GM08714 (cell line): ENCODE results near the gene ACAD9.
"Not testable (repeated sequence)": the region's sequence is repeated elsewhere in the genome, so short reads cannot be mapped to it uniquely, and the experiment has no call there.

Source experiments
- H3K4me3 ChIP-seq: fragments of 200-500 bp; sonication (Bioruptor generic); 2 replicates; pipeline ENCODE4 v1.5.1; 2014; ENCODE audit warnings: mild to moderate bottlenecking, low read length, inconsistent platforms
- ZNF274 ChIP-seq: IDR thresholded peaks from 2 replicates; pipeline ENCODE4 v1.6.1; 2012; ENCODE audit warnings: mild to moderate bottlenecking, low read depth, low read length

The ACAD9 gene

DNA sequence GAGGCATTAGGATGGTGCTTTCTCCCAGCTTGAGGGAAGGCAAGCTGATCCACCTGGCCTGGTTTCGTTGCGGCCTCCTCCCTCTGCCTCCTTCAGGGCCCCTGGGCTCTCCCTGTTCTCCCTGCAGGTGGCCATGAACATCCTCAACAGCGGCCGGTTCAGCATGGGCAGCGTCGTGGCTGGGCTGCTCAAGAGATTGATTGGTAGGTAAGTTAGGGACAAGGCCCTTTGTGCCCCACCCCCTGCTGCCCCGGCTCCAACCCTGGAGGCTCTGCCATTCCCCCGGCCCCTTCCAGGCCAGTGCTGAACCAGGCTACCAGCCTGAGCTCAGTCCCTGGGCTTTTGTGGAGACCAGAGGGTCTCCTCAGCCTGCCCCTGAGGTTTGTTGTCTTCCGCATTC, 23.0 kb downstream of the ACAD9 start:
- TF ChIP-seq ZNF274, result no peak
- no peak overlapping the region for H3K4me3 ChIP-seq

DNA sequence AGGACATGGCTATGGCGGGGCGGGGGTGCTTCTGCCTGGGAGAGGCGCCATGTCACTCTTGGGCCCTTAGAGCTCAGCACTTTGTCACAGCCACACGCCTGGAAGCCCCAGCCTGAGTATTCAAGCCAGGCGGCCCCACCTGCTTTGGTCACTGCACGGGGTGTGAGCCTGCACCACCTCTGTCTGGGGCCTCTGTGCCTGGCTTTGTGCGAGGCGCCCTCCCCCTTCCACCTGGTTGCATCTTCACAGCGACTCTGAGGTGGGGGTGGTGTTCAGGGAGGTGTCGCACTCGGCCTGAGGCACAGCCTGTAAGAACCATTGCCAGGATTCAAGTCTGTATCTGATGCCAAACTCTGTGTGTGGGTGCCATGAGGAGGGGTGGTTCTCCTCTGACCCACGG, 24.1 kb downstream of the ACAD9 start:
- no peak overlapping the region for H3K4me3 ChIP-seq
- TF ChIP-seq ZNF274, result no peak

DNA sequence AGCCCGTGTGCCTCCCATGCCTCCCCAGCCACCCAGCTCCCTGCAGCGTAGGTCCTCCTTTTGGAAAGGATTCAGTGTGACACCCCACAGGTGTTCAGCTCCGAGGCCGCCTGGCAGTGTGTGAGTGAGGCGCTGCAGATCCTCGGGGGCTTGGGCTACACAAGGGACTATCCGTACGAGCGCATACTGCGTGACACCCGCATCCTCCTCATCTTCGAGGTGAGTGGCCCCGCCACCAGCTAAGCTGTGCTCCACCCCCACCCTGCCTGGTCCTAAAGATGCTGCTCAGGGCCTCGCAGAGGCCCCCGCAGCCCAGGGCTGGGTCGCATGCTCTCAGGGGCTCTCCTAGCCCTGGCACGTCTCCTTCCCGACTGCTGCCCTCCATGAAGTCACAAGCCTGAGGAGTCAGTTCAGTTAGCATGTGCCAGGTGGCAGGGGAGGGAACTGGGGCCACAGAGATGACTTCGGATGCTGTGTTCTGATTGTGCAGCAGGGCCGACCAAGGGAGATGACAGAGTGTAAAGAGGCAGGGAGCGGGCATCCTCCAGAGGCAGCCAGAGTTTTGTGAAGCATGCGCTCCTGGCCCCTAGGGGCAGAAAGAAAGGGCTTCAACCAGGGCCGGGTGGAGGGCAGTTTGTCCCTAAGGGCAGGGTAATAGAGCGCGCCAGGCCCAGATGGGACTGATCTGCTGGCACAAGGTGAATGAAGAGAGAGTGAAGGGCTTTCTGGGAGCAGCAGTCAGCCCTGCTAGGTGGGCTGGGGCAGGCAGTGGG, 26.8 kb downstream of the ACAD9 start:
- TF ChIP-seq ZNF274, result no peak
- H3K4me3 ChIP-seq, result no peak overlapping the region

DNA sequence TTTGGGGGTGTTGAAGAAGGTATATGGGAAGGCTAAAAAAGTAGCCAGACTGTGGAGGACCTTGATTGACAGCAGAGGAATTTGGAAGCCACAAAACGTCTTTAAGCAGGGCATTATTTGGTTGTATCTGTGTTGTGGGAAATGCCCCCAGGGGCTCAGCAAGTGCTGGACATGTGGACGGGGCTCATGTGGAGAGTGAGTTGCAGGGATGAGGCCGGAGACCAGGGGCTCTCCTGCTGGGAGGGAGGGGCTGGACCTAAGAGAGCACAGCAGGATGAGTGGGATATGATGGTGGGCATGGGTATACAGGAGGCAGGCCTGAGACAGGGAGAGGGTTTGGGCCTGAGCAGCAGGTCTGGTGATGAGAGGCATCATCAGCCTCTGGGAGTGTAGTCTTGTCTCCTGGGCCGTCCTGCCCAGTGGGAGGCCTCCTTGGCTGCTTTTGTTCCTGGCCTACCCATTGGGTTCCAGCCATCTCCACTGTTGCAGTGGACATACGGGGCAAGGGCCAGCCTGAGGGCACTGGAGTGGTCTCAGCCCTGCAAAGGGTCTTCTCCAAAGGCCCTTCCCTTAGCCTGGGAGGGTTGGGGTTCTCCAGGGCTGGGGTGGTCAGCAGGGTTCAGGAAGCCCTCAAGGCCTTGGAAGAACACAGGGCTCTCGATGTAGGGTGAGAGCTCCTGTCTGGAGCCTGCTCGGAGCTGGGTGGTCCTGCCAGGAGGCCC, 27.5 kb downstream of the ACAD9 start:
- TF ChIP-seq ZNF274, result no peak

DNA sequence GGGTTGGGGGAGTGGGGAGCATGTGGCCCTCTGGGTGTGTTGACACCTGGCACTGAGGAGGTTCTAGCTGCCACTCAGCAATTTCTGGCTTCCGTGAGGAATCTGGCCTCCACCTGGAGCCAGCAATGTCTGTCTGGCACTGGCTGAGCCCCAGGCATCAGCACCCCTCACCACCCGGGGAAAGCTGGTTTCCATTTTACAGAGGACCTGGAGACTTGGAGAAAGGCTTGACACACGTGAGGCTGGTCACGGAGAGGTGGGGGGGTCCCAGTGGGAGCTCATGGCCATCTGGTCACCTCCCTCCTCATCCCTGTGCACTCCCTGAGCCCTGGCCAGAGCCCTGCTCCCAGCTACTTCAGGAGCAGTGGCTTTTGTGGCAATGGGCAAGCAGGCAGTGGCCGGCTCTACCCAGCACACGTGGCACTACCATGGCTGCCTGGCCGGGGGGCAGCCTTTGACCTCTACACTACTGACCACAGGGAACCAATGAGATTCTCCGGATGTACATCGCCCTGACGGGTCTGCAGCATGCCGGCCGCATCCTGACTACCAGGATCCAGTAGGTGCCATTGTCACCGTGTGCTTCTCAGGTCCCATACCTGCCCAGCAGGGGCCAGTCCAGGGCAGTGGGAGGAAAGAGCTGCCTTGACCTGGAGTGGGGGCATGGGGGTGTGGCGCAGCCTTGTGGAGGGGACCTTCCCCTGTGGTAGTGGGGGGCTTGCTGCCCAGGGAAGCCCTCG, 28.5 kb downstream of the ACAD9 start:
- no peak for TF ChIP-seq ZNF274

More for the DNA sequence above, 27.5 kb downstream of the ACAD9 start:
- H3K4me3 ChIP-seq, result no peak overlapping the region

DNA sequence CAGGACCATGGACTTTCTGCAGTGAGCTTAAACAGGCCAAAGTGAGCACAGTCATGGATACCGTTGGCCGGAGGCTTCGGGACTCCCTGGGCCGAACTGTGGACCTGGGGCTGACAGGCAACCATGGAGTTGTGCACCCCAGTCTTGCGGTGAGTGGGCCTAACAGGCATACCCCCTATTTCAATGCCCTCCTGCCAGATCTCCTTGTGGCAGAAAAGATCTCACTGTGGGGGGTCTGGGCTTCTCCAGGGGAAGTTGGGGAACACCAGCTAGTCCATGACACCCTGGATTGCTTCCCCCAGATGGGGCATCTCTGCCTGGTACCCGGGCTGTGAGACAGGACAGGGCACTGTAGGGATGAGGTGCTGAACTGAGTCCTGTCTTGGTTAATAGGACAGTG, 29.5 kb downstream of the ACAD9 start:
- no peak for TF ChIP-seq ZNF274

More for the DNA sequence above, 28.5 kb downstream of the ACAD9 start:
- H3K4me3 ChIP-seq, result no peak overlapping the region

DNA sequence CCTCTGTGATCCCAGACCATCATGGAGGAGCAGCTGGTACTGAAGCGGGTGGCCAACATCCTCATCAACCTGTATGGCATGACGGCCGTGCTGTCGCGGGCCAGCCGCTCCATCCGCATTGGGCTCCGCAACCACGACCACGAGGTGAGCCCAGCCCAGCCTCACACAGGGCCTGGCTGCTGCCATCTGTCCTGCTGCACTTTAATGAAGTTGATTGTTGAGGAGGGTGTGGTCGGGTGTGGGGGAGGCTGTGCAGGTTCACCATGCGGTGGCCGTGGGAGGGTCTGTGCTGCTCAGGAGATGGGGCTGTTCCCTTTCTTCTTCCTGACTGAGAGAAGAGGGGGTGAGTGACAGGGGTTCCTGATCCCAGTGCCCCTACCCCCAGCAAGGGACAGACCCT, 30.6 kb downstream of the ACAD9 start:
- H3K4me3 ChIP-seq, result no peak overlapping the region
- TF ChIP-seq ZNF274, result no peak

More for the DNA sequence above, 29.5 kb downstream of the ACAD9 start:
- H3K4me3 ChIP-seq, result no peak overlapping the region

DNA sequence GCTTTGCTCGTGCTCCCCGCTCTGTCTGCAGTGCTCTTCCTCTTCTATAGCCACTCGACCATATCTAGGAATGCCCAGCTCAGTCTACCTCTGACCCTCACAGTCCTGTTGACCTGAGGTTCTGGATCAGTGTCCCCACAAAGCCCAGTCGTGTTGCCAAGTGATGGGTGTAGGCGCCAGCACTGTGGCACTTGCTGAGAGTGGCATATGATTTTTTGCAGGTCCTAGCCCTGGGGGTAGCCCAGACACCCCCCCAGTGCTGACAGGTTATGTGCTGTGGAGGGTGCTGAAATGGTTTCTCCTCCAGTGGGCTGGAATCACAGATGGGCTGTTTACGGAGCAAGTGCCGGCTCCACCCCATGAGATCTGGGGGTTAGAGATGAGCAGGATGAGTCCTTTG, 32.5 kb downstream of the ACAD9 start:
- H3K4me3 ChIP-seq, result no peak overlapping the region
- TF ChIP-seq ZNF274, result no peak

DNA sequence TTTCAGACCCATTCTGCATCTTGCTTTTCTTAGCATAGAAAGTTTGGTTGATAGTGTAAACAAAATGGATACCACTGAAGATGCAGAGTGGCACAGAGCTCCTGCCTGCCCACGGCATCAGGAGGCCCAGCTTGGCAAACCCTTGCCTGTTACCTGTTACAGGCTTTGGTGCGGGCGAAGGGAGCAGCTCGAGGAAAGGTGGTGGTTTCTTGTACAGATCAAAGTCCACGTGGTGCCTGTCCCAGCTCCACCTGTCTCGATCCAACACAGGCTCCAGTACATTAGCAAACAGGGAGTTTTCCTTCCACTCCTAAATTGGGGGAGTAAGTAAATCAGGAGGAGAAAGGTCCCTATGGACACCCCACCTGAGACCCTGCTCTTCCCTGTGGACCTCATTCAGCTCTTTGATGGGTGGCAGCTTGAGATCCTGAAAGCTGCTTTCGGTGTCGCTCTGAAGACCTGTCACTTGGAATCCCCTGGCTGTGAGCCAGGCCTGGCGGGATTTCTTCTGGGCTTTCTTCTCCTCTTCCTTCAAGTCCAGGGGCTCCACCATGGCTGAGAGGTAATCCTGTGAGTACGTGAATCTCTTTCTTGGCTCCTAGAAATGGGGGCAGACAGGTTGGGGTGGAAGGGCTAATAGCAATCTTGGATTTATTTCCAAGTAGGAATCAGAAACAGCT, 35.7 kb downstream of the ACAD9 start:
- no peak for TF ChIP-seq ZNF274
- H3K4me3 ChIP-seq, result no peak overlapping the region

DNA sequence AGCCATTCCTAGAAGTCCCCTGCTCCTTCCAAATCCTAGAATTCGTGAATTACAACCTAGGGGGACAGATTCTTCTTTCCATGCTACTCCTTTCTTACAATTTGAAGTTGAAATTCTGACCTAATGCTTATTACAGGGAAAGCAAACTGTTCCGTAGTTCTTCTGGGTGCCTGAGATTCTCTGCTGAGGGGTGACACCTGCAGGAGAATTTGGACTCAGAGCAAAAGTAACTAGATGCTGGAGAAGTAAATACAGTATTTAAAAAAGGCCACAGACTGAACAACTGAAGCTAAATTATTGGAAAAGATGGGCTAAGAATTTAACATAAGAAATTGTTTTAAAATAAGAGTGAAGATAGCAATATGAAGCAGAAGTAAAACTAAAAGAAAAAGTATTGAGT, 37.9 kb downstream of the ACAD9 start:
- TF ChIP-seq ZNF274, result no peak
- H3K4me3 ChIP-seq, result no peak overlapping the region

DNA sequence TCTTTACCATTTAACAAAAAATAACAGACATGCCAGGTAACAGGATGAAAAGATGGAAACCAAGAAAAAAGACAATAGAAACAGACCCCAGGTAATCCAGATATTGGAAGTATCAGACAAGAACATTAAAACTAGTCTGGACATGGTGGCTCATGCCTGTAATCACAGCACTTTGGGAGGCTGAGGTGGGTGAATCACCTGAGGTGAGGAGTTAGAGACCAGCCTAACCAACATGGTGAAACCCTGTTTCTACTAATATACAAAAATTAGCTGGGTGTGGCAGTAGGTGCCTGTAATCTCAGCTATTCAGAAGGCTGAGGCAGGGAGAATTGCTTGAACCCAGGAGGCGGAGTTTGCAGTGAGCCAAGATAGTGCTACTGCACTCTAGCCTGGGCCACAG, 40.6 kb downstream of the ACAD9 start:
- no peak for TF ChIP-seq ZNF274
- no peak overlapping the region for H3K4me3 ChIP-seq

DNA sequence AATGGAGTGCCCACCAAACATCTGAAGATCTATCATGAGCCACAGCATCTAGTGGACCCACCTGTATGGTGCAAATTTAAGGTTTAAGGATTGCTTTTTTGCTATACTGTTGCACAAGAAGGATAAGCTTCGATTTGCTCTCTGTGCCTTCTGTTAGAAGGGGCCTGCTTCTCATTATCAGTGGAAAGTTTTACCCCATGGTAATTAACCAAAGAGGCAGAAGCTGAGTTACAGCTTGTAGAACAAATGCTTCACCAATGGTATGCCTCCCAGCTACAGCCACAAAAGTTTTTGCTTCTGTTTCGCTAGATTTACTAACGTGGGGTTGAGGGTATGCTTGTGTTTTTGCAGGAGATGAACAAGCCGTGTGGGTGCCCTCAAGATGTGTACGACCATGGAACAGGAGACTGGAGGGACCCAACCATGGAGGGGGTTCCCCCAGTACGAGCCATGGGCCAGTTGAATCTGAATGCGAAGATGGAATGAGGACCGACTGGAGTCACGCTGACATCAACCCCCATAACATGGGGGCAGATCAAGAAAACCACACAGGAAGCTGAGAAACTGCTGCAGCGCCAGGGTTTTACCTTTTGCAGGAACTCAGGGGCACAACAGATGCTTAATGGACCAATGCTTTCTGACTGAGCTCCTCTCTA, 43.5 kb downstream of the ACAD9 start:
- no peak for TF ChIP-seq ZNF274
- no peak overlapping the region for H3K4me3 ChIP-seq

DNA sequence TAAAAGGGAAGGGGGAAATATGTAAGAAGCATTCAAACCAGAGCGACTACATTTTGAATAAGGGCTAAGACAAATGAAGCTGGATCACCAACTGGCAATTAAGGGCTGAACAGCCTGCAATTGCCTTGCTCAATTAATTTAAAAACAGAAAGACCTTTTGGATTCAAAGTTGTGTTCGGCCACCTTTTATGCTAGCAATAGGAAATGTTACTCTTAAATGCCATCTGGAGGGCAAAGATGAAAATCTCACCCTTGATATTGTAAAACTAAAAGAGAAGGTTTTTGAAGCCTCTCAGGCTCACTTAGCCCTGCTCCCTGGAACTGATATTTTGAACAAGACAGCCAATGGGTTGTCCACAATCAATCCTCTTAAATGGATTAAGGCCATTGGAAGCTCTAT, 44.2 kb downstream of the ACAD9 start:
- H3K4me3 ChIP-seq, result no peak overlapping the region
- no peak for TF ChIP-seq ZNF274

DNA sequence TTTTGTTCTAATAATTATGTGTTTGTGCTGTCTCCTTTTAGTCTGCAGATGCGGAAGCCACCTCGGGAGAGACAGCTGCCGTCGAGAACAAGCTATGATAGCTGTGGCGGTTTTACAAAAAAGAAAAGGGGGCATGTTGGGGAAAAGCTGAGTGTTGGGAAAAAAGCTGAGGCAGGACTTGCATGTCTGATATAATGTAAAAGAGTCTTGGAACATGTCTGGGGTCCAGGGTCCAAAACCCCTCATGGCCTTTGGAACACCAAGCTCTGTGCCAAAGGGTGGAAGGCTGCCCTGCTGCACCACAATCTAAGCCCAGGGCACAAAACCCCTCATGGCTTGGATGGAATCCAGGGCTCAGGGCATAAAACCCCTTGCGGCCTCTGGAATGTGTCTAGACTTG, 44.6 kb downstream of the ACAD9 start:
- not testable (repeated sequence) for H3K4me3 ChIP-seq
